ENCODE data around the gene KIAA0232. TPM values are rescaled to one million over a fixed set of nuclear protein-coding genes. Genes with fewer than 3 reads are reported as not detected.

The KIAA0232 gene
- total and polyA plus RNA-seq, 8 donors: 4.0 to 12.4 (median 8.8) TPM

DNA sequence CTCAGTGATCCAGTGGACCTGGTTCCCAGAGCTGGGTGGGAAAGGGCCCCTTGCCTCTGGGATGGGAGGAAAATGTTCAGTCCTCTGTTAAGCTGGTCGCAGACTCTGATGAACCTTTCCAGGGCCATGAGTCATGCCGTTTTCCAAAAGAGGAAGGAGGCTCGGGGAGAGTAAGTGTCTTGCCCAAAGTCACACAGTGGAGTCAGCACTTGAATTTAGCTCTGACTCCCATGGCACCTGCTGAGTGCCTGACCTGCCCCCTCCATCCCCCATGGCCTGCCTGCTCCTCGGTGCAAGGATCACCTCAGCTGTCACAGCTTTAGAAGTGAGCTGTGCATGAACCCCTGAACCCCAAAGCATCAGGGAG lies 14.0 kb upstream of the KIAA0232 start:
- Histone ChIP-seq H3K27ac (peak overlapping the region; percentile 12 to 59 (median 46)), H3K9me3 (no peaks in the 10 kb centered on the region), H3K4me3 (no peak overlapping the region), H3K4me1 (no peaks in the 10 kb centered on the region), H3K36me3 (no peaks in the 10 kb centered on the region), H3K27me3 (no peaks in the 10 kb centered on the region)
- TF ChIP-seq, protein P1, sequence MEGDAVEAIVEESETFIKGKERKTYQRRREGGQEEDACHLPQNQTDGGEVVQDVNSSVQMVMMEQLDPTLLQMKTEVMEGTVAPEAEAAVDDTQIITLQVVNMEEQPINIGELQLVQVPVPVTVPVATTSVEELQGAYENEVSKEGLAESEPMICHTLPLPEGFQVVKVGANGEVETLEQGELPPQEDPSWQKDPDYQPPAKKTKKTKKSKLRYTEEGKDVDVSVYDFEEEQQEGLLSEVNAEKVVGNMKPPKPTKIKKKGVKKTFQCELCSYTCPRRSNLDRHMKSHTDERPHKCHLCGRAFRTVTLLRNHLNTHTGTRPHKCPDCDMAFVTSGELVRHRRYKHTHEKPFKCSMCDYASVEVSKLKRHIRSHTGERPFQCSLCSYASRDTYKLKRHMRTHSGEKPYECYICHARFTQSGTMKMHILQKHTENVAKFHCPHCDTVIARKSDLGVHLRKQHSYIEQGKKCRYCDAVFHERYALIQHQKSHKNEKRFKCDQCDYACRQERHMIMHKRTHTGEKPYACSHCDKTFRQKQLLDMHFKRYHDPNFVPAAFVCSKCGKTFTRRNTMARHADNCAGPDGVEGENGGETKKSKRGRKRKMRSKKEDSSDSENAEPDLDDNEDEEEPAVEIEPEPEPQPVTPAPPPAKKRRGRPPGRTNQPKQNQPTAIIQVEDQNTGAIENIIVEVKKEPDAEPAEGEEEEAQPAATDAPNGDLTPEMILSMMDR (IDR thresholded peaks at IDR 0.05): no peak
- peak in 2 of 4 donors; percentile 50 to 60 for ATAC-seq
- intact Hi-C loops (cut with DNase I): no loop called here
- FAIRE-seq: no peak
- WGBS, 2 donors: 60 to 63% methylated on average over 4 of the region's 4 CpGs
- peak in 1 of 6 donors; percentile 49 for DNase-seq

DNA sequence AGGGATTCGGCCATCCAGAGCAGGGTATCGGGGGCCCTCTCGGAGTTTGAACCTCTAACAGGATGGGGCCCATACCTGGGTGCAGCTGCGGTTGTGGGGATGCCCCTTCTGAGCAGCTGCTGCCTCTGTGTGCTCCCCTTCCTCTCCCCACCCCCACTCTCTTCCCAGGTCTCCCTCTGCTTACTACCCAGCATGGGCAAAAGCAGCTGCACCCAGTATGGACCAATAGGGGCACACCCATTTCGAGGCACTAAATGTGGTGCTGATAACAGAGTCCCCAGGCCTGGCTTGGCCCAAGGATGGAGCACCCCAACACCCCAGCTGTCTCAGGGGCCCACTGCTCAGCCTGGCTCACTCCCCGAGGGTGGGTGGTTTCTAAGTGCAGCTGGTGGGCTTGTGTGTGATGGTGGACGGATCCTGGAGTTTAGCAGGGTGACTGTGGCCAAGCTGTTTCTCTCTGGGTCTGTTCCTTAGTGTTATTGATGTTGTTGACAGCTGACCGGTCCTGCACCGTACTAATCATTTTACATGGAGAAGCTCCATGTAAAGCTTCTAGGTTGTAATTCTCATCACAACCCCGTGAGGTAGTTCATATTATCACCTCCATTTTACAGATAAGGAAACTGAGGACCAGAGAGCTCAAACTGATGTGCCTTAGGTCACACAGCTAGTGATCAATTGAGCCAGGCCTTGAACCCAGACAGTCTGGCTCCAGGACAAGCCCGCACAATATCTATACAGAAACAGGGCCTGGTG lies 13.1 kb upstream of the KIAA0232 start:
- Histone ChIP-seq H3K4me1 (no peaks in the 10 kb centered on the region), H3K27me3 (no peaks in the 10 kb centered on the region), H3K4me3 (no peak overlapping the region), H3K36me3 (no peaks in the 10 kb centered on the region), H3K27ac (no peak overlapping the region), H3K9me3 (no peaks in the 10 kb centered on the region)
- intact Hi-C loops (cut with DNase I): no loop called here
- ATAC-seq: no peak
- TF ChIP-seq, protein P1 (IDR thresholded peaks at IDR 0.05): no peak
- WGBS, 2 donors: 80 to 87% methylated on average over 11 of the region's 11 CpGs
- peak in 1 of 6 donors; percentile 16 for DNase-seq
- no peak for FAIRE-seq

DNA sequence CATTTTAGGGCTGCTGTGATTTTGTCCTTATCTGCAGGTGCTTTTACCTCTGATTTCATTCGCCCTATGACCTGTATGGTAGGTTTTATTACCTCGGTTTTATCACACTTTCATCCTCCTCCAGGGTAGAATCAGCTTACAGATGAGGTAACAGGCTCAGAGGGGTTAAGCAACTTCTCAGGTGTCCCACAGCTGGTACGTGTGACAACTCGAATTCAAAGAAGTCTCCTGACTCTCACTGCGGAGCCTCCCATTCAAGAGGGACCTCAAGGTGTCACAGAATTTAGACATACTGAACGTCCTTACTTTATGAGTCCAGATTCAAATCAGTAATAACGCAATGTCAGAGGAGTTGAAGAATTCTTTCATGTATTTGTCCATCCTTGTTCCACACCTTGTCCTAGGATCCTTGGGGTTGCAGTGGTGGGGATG lies 12.5 kb upstream of the KIAA0232 start:
- Histone ChIP-seq H3K27ac (no peak overlapping the region), H3K36me3 (no peaks in the 10 kb centered on the region), H3K27me3 (no peaks in the 10 kb centered on the region), H3K4me3 (no peak overlapping the region), H3K9me3 (no peaks in the 10 kb centered on the region), H3K4me1 (no peaks in the 10 kb centered on the region)
- no peak for FAIRE-seq
- ATAC-seq: no peak
- TF ChIP-seq, protein P1 (IDR thresholded peaks at IDR 0.05): no peak
- WGBS, 2 donors: 71 to 72% methylated on average over 7 of the region's 7 CpGs
- intact Hi-C loops (cut with DNase I): no loop called here
- DNase-seq: no peak

DNA sequence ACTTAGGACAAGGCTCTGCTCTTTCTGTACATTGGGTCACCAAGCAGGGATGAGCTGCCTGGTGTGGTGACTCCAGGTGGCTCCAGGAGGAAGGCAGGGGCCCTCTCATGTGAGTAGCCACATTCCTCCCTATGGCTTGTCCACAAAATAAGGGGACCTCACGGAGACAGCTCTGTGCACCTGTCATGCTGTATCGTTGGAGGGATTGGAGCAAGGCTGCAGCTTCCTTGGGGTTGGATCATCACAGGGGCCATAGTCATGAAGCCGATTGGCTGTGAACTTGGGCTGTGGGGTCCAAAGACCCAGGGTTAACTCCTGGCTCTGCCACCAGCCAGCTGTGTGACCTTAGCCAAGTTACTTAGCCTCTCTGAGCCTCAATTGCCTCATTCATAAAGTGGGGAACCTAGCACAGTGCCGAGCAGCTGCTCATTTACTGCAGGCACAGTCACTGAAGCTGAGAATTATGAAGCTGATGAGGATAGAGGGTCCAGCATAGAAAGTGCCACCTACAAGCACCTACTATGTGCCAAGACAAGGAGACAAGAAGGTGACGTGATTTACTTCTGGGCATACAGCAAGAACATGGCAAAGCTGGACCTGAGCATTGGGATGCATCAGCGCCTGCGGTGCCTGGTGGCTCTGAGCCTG lies 11.8 kb upstream of the KIAA0232 start:
- H3K4me1 ChIP-seq: no peaks in the 10 kb centered on the region
- H3K9me3 ChIP-seq: no peaks in the 10 kb centered on the region
- intact Hi-C loops (cut with DNase I): no loop called here
- peak in 1 of 6 donors; percentile 35 for DNase-seq
- H3K36me3 ChIP-seq: no peaks in the 10 kb centered on the region
- peak overlapping the region in 2 of 4 donors; percentile 11 for H3K27ac ChIP-seq
- ATAC-seq: no peak
- H3K27me3 ChIP-seq: no peaks in the 10 kb centered on the region
- FAIRE-seq: no peak
- TF ChIP-seq, protein P1 (IDR thresholded peaks at IDR 0.05): no peak
- WGBS, 2 donors: 85 to 89% methylated on average over 7 of the region's 7 CpGs
- H3K4me3 ChIP-seq: no peak overlapping the region

DNA sequence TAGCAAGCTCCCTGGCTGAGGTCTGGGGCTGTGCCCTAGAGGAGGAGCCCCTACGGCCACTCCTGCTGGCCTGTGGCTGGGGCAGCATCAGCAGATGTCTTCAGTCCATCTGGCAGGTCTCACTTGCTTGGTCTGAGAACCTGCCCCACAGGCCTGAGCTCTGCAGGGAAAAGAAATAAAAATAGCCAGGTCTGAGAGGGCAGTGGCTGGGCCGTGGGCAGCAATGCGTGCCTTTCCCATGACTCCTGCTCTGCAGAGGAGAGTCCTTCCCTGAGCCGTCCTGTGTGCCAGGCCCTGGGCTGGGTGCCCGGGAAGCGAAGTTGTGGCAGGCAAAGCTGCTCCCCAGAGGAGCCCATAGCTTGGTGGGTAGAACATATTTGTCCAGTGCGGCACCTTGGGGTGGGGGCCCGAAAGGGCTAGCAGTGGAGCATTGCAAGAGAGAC lies 11.3 kb upstream of the KIAA0232 start:
- Histone ChIP-seq H3K4me3 (no peak overlapping the region), H3K27ac (peak overlapping the region in 1 of 4 donors; percentile 11), H3K27me3 (no peaks in the 10 kb centered on the region), H3K4me1 (no peaks in the 10 kb centered on the region), H3K36me3 (no peaks in the 10 kb centered on the region), H3K9me3 (no peaks in the 10 kb centered on the region)
- TF ChIP-seq, protein P1 (IDR thresholded peaks at IDR 0.05): no peak
- intact Hi-C loops (cut with DNase I): no loop called here
- no peak for FAIRE-seq
- WGBS, 2 donors: 68 to 76% methylated on average over 8 of the region's 8 CpGs
- peak; percentile 30 to 54 (median 44) for ATAC-seq
- DNase-seq: peak in 2 of 6 donors; percentile 29 to 49
